ENCODE measurements around the gene DCHS1. TPM values are rescaled to one million over a fixed set of nuclear protein-coding genes. Genes with fewer than 3 reads are reported as not detected.

Gene DCHS1
- total RNA-seq, 1 donor from 2014 or later = 33.4 TPM

DNA sequence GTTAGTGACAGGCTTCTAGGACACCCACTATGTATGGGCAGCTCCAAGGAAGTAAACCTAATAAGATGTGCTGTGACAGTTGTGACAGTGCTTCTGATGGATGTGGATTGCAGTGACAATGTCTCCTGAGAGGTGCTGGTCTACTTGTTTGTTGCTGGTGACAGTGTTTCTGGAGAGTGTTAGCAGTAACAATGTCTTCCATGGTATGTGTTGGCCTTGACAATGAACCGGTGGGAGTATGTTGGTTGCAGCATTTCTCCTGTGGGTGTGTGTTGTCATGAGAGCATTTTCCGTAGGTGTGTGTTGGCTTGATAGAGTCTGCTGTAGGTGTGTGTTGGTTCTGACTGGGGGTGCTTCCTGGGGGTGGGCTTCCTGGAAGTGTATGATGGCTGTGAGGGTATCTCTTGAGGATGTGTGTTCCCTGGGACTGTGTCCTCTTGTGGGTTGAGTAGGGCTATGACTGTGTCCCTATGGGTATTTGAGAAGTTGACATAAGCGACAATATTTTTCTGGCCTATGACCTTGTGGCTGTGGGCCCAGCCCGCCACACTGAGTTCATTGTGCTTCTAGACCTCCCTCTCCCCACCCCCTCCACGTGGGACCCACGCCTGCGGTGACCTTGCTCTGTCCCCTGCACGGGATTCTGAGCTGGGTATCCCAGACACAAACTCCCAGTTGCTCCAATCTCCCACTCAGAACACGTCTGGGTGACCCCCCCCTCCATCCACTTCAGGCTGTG lies 1.2 kb downstream of the DCHS1 start:
- H3K9me3 Mint-ChIP-seq (ENCODE audit: low read depth) = no peaks in the 10 kb centered on the region
- H3K36me3 Mint-ChIP-seq (ENCODE audit: low read depth) = no peaks in the 10 kb centered on the region
- H3K4me1 Mint-ChIP-seq (ENCODE audit: low read depth) = peaks cover 10% of the 10 kb centered on the region
- DNase-seq (ENCODE audit: low spot score) = no peak
- H3K27ac Mint-ChIP-seq (ENCODE audit: unreplicated experiment) = no peak overlapping the region
- H3K4me3 Mint-ChIP-seq (ENCODE audit: unreplicated experiment) = no peak overlapping the region
- H3K27me3 Mint-ChIP-seq (ENCODE audit: low read depth) = no peaks in the 10 kb centered on the region
- TF ChIP-seq, protein P1, sequence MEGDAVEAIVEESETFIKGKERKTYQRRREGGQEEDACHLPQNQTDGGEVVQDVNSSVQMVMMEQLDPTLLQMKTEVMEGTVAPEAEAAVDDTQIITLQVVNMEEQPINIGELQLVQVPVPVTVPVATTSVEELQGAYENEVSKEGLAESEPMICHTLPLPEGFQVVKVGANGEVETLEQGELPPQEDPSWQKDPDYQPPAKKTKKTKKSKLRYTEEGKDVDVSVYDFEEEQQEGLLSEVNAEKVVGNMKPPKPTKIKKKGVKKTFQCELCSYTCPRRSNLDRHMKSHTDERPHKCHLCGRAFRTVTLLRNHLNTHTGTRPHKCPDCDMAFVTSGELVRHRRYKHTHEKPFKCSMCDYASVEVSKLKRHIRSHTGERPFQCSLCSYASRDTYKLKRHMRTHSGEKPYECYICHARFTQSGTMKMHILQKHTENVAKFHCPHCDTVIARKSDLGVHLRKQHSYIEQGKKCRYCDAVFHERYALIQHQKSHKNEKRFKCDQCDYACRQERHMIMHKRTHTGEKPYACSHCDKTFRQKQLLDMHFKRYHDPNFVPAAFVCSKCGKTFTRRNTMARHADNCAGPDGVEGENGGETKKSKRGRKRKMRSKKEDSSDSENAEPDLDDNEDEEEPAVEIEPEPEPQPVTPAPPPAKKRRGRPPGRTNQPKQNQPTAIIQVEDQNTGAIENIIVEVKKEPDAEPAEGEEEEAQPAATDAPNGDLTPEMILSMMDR (IDR thresholded peaks at IDR 0.05) = no peak

DNA sequence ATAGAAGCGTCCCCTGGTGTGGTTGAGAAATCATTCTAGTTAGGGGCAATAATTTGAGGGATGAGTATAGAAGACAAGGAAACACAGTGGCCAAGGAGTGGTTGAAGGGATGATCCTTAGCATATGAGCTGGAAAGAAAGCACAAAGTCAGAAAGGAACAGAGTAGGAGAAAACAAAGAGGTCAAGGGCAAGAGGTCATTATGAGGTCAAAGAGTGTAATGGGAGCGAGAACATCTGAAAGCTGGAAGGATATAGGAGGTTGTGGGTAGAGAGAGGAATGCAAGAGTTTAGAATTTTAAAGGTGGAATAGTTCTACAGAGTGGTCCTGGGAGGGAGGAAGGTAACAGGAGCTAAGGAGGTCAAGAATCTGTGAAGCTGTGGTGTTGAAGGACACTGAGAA lies 2.0 kb downstream of the DCHS1 start:
- H3K27me3 Mint-ChIP-seq (ENCODE audit: low read depth) = no peaks in the 10 kb centered on the region
- no peak for DNase-seq (ENCODE audit: low spot score)
- peaks cover 10% of the 10 kb centered on the region for H3K4me1 Mint-ChIP-seq (ENCODE audit: low read depth)
- no peak overlapping the region for H3K4me3 Mint-ChIP-seq (ENCODE audit: unreplicated experiment)
- TF ChIP-seq, protein P1 (IDR thresholded peaks at IDR 0.05) = no peak
- no peaks in the 10 kb centered on the region for H3K36me3 Mint-ChIP-seq (ENCODE audit: low read depth)
- no peak overlapping the region for H3K27ac Mint-ChIP-seq (ENCODE audit: unreplicated experiment)
- H3K9me3 Mint-ChIP-seq (ENCODE audit: low read depth) = no peaks in the 10 kb centered on the region

DNA sequence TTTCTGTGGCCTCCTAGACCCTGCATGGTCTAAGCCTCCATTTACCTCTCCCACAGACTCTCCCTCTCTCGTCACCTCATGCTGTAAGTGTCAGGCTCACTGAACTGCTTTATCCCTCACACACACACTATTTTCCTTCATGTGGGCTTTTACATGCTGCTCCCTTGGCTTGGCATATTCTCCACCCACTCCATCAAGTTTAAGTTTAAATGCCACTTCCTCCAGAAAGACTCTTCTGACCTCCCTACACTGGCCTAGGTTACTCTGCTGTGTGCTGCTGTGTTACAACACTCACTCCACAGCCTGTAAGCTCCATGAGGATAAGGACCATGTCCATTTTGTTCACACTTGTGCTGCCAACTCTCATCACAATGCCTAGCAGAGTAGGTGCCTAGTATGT lies 2.5 kb downstream of the DCHS1 start:
- H3K4me3 Mint-ChIP-seq (ENCODE audit: unreplicated experiment) = no peak overlapping the region
- no peaks in the 10 kb centered on the region for H3K36me3 Mint-ChIP-seq (ENCODE audit: low read depth)
- TF ChIP-seq, protein P1 (IDR thresholded peaks at IDR 0.05) = no peak
- H3K9me3 Mint-ChIP-seq (ENCODE audit: low read depth) = no peaks in the 10 kb centered on the region
- no peak for DNase-seq (ENCODE audit: low spot score)
- peaks cover 10% of the 10 kb centered on the region for H3K4me1 Mint-ChIP-seq (ENCODE audit: low read depth)
- H3K27ac Mint-ChIP-seq (ENCODE audit: unreplicated experiment) = no peak overlapping the region
- no peaks in the 10 kb centered on the region for H3K27me3 Mint-ChIP-seq (ENCODE audit: low read depth)

DNA sequence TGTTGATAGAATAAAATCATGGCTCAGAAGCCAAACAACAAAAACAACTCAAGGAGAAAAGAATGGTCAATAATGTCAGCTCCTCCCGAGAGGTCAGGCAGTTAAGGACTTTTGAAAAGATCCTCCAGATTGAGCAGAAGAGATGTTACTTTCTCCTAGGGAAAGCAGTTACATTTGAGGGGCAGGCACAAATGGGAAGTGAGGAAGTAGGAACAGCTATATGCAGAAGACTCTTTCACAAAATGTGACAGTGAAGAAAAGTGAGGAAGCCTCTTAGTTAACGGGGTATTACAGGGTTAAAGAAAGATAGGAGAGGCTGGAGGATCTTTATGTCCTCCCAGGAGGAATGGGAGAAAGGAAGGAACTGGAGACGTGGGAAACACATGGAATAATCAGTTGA lies 3.4 kb downstream of the DCHS1 start:
- Mint-ChIP-seq H3K27me3 (ENCODE audit: low read depth) (no peaks in the 10 kb centered on the region), H3K27ac (ENCODE audit: unreplicated experiment) (no peak overlapping the region), H3K36me3 (ENCODE audit: low read depth) (no peaks in the 10 kb centered on the region), H3K4me3 (ENCODE audit: unreplicated experiment) (no peak overlapping the region), H3K4me1 (ENCODE audit: low read depth) (peaks cover 10% of the 10 kb centered on the region), H3K9me3 (ENCODE audit: low read depth) (no peaks in the 10 kb centered on the region)
- DNase-seq (ENCODE audit: low spot score) = no peak
- TF ChIP-seq, protein P1 (IDR thresholded peaks at IDR 0.05) = no peak

DNA sequence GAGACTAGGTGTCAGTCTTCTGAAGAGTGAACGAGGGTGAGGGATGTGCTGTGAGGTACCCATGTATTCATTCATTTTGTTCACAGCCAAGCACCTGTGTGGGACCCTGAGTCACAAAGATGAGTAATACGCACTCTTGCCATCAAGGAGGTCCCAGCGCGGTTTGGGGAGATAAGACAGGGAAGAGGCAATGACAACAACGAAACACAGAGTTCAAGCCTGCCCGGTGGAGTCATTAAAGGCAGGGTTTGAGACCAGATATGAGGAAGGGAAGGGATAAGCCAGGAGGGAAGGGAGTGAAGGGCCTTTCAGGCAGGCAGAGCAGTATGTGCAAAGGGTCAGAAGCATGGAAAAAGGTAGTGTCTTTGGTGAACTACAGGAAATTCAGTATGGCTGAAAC lies 4.6 kb downstream of the DCHS1 start:
- no peak overlapping the region for H3K27ac Mint-ChIP-seq (ENCODE audit: unreplicated experiment)
- no peak for DNase-seq (ENCODE audit: low spot score)
- no peaks in the 10 kb centered on the region for H3K9me3 Mint-ChIP-seq (ENCODE audit: low read depth)
- H3K4me1 Mint-ChIP-seq (ENCODE audit: low read depth) = peaks cover 1% of the 10 kb centered on the region
- no peaks in the 10 kb centered on the region for H3K36me3 Mint-ChIP-seq (ENCODE audit: low read depth)
- no peaks in the 10 kb centered on the region for H3K27me3 Mint-ChIP-seq (ENCODE audit: low read depth)
- TF ChIP-seq, protein P1 (IDR thresholded peaks at IDR 0.05) = no peak
- no peak overlapping the region for H3K4me3 Mint-ChIP-seq (ENCODE audit: unreplicated experiment)

All from chondrocyte (in vitro differentiated cells).